H1 (cell line): ENCODE data around the gene ZSCAN30. TPM values are rescaled to one million over a fixed set of nuclear protein-coding genes. Genes with fewer than 3 reads are reported as not detected.

Experiments
- POU5F1 ChIP-seq: IDR thresholded peaks from 2 replicates; pipeline ENCODE4 v1.6.1; 2011; ENCODE audit warnings: low read depth, mild to moderate bottlenecking, low read length, moderate library complexity
- RNF2 ChIP-seq: fragments of 200-900, 300-1000 bp; sonication (generic); IDR thresholded peaks from 2 replicates; pipeline ENCODE4 v1.7.1; 2016; ENCODE audit warnings: borderline replicate concordance, low read depth, mild to moderate bottlenecking, antibody characterized with exemption, low read length; ENCODE audit not compliant: poor library complexity, severe bottlenecking; ENCODE audit errors: missing control alignments
- polyA plus RNA-seq, 7 experiments: library from polyadenylated mRNA; depleted of rRNA in 3 of 7; stranded (reverse) in 5 of 7; unstranded in 2 of 7; fragments of >200 nt in 5 of 7; fragments of 200-250 nt in 2 of 7; gene quantifications; 1 replicate in 5 of 7; 2 replicates in 1 of 7; 4 replicates in 1 of 7; pipeline versions ENCODE4 v1.2.1 to v1.2.3, GENCODE V29; 2011 to 2013; ENCODE audit warnings: missing spikeins in 2 of 7, mixed read lengths in 2 of 7
- total RNA-seq: library from RNA; stranded (reverse); fragmentation: NEBNext Ultra II Directional; extraction: Animal tissue kit (Norgen Biotek cat#: 25700); gene quantifications from 2 replicates; pipeline ENCODE4 v1.2.1, GENCODE V29; 2021

ZSCAN30 gene
- total and polyA plus RNA-seq, 2 of the 8 experiments (the other 6 are each of a cell fraction or from before 2014, with no cell fraction given): 4.4 to 10.3 TPM

DNA sequence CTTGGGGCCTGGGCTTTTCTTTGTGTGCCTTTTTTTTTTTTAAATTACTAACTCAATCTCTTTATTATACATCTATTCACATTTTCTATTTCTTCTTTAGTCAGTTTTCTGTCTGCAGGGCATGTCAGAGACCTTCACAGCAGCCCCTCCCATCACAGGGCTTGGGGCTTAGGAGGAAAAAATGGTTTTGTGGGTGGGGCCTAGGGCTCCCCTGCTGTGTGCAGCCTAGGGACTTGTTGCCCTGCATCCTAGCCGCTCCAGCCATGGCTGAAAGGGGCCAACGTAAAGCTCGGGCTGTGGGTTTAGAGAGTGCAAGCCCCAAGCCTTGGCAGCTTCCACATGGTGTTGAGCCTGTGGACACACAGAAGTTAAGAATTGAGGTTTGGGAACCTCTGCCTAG lies 13.8 kb downstream of the ZSCAN30 start (continued):
- TF ChIP-seq RNF2: no peak
- TF ChIP-seq POU5F1: no peak
